ENCODE data around the gene ATXN1. TPM values are rescaled to one million over a fixed set of nuclear protein-coding genes. Genes with fewer than 3 reads are reported as not detected.
A peak's percentile ranks its signal among the peaks of the same experiment; 100 is the strongest.

ATXN1 gene
- total RNA-seq, 1 experiment from 2014 or later, result 25.6 TPM

- Histone ChIP-seq H3K27ac (ENCODE audit: low read depth, low read length, poor library complexity, severe bottlenecking) (no peak overlapping the region), H3K36me3 (ENCODE audit: insufficient read depth, low read length, poor library complexity, severe bottlenecking) (no peaks in the 10 kb centered on the region), H3K4me1 (ENCODE audit: insufficient read depth, low read length, poor library complexity, severe bottlenecking) (peaks cover 21% of the 10 kb centered on the region), H3K27me3 (replicated peaks; ENCODE audit: insufficient read depth, low read depth, low read length, poor library complexity) (no peaks in the 10 kb centered on the region), H3K9me3 (ENCODE audit: low read depth, low read length, poor library complexity, severe bottlenecking) (no peaks in the 10 kb centered on the region), H3K4me3 (ENCODE audit: low read depth, low read length, poor library complexity, severe bottlenecking) (no peak overlapping the region)
- intact Hi-C loops (cut with micrococcal nuclease; ENCODE audit: unreplicated experiment), result no loop called here
- TF ChIP-seq EZH2 (IDR thresholded peaks at IDR 0.05; ENCODE audit: borderline replicate concordance, low read depth, low read length, poor library complexity, severe bottlenecking), result no peak
- TF ChIP-seq CTCF (conservative IDR thresholded peaks at IDR 0.05; ENCODE audit: low read depth, low read length), result no peak
- BruUV-seq (replicated peaks), result no TSS peak
- DNase-seq (ENCODE audit: low spot score), result no peak
- ChIA-PET POLR2A (ENCODE audit: low non-redundant PET) (no interaction called here), CTCF (no interaction called here)
These were observed 345.6 kb downstream of the ATXN1 start for GRCh38 chr6:16415677-16416076.

- BruUV-seq (replicated peaks), result no TSS peak
- ChIA-PET CTCF (interaction anchor here (1.0 kb wide), 1 partner anchor 82 kb away, joined by 3 read pairs; no protein-coding TSS in a partner anchor), POLR2A (ENCODE audit: low non-redundant PET) (no interaction called here)
- no peaks in the 10 kb centered on the region for H3K36me3 ChIP-seq (ENCODE audit: insufficient read depth, low read length, poor library complexity, severe bottlenecking)
- intact Hi-C loops (cut with micrococcal nuclease; ENCODE audit: unreplicated experiment), result loop anchor here (5.0 kb wide), 1 partner anchor 348 kb away; the partner anchor contains the start of gene ATXN1
- H3K27me3 ChIP-seq (replicated peaks; ENCODE audit: insufficient read depth, low read depth, low read length, poor library complexity), result no peaks in the 10 kb centered on the region
- DNase-seq (ENCODE audit: low spot score), result peak; percentile 39
- TF ChIP-seq CTCF (conservative IDR thresholded peaks at IDR 0.05; ENCODE audit: low read depth, low read length) (no peak), EZH2 (IDR thresholded peaks at IDR 0.05; ENCODE audit: borderline replicate concordance, low read depth, low read length, poor library complexity, severe bottlenecking) (no peak)
- no peaks in the 10 kb centered on the region for H3K9me3 ChIP-seq (ENCODE audit: low read depth, low read length, poor library complexity, severe bottlenecking)
- H3K27ac ChIP-seq (ENCODE audit: low read depth, low read length, poor library complexity, severe bottlenecking), result no peak overlapping the region
- peaks cover 27% of the 10 kb centered on the region for H3K4me1 ChIP-seq (ENCODE audit: insufficient read depth, low read length, poor library complexity, severe bottlenecking)
- H3K4me3 ChIP-seq (ENCODE audit: low read depth, low read length, poor library complexity, severe bottlenecking), result no peak overlapping the region
These were observed 347.1 kb downstream of the ATXN1 start for GRCh38 chr6:16414205-16414604.

GRCh38 chr6:16413399-16413798, 347.9 kb downstream of the ATXN1 start:
- H3K4me1 ChIP-seq (ENCODE audit: insufficient read depth, low read length, poor library complexity, severe bottlenecking), result peaks cover 27% of the 10 kb centered on the region
- TF ChIP-seq CTCF (conservative IDR thresholded peaks at IDR 0.05; ENCODE audit: low read depth, low read length), result no peak
- TF ChIP-seq EZH2 (IDR thresholded peaks at IDR 0.05; ENCODE audit: borderline replicate concordance, low read depth, low read length, poor library complexity, severe bottlenecking), result no peak
- intact Hi-C loops (cut with micrococcal nuclease; ENCODE audit: unreplicated experiment), result loop anchor here (5.0 kb wide), 1 partner anchor 349 kb away; the partner anchor contains the start of gene ATXN1
- H3K36me3 ChIP-seq (ENCODE audit: insufficient read depth, low read length, poor library complexity, severe bottlenecking), result no peaks in the 10 kb centered on the region
- H3K27ac ChIP-seq (ENCODE audit: low read depth, low read length, poor library complexity, severe bottlenecking), result no peak overlapping the region
- no peak for DNase-seq (ENCODE audit: low spot score)
- POLR2A ChIA-PET (ENCODE audit: low non-redundant PET), result no interaction called here
- CTCF ChIA-PET, result no interaction called here
- no TSS peak for BruUV-seq (replicated peaks)
- H3K27me3 ChIP-seq (replicated peaks; ENCODE audit: insufficient read depth, low read depth, low read length, poor library complexity), result no peaks in the 10 kb centered on the region
- H3K9me3 ChIP-seq (ENCODE audit: low read depth, low read length, poor library complexity, severe bottlenecking), result no peaks in the 10 kb centered on the region
- no peak overlapping the region for H3K4me3 ChIP-seq (ENCODE audit: low read depth, low read length, poor library complexity, severe bottlenecking)
